Gastrocnemius medialis (tissue), 4 donors: Measurements from ENCODE around the gene COL25A1.

Source experiments
- CTCF ChIP-seq, 5 experiments: fragments of 450-650 bp in 3 of 5; fragments of 200-600 bp in 2 of 5; sonication (generic) in 2 of 5; IDR thresholded peaks in 4 of 5; conservative IDR thresholded peaks in 1 of 5; 1 replicate in 4 of 5; 2 replicates in 1 of 5; pipeline ENCODE4 v1.5.1; 2016 to 2019; ENCODE audit warnings: antibody characterized with exemption in 5 of 5, mild to moderate bottlenecking in 3 of 5, moderate library complexity in 3 of 5
- POLR2A ChIP-seq, 2 donors: fragments of 450-650 bp; IDR thresholded peaks; one replicate each; pipeline ENCODE4 v1.6.1; 2017; ENCODE audit warnings: antibody characterized with exemption in 2 of 2, mild to moderate bottlenecking in 2 of 2, moderate library complexity in 2 of 2

GRCh38 chr4:108786351-108786750 lies 516.1 kb downstream of the COL25A1 start:
- TF ChIP-seq CTCF (IDR thresholded peaks at IDR 0.05 in 4 of 5, conservative IDR thresholded peaks at IDR 0.05 in 1 of 5) (no peak), POLR2A (IDR thresholded peaks at IDR 0.05) (no peak)
